HG03439 (cell line): ENCODE measurements around the gene PHACTR2.
"Not testable (repeated sequence)": the region's sequence is repeated elsewhere in the genome, so short reads cannot be mapped to it uniquely, and the experiment has no call there.

Experiments
- ATAC-seq: cut with Tn5 transposase; IDR thresholded peaks from one replicate; pipeline ENCODE4 v1.9.1; 2021; ENCODE audit warnings: mild to moderate bottlenecking, moderate library complexity; ENCODE audit not compliant: unreplicated experiment

Gene PHACTR2

DNA sequence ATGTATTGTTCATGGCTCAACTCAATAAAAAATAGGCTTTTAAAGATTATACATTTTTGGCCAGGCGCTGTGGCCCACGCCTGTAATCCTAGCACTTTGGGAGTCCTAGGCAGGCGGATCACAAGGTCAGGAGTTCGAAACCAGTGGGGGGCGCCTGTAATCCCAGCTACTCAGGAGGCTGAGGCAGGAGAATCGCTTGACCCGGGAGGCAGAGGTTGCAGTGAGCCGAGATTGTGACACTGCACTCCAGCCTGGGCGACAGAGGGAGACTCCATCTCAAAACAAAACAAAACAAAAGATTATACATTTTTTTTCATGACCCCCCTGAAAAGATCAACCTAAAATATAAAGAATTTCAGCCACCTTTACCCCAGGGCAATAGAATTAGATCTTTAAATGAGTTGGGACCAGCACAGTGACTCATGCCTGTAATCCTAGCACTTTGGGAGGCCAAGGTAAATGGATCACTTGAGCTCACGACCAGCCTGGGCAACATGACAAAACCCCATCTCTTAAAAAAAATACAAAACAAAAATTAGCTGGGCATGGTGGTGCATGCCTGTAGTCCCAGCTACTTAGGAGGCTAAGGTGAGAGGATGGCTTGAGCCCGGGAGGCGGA lies 60.4 kb downstream of the PHACTR2 start:
- ATAC-seq: not testable (repeated sequence)

GRCh38 chr6:143739341-143739851 lies 61.6 kb downstream of the PHACTR2 start:
- ATAC-seq: no peak

DNA sequence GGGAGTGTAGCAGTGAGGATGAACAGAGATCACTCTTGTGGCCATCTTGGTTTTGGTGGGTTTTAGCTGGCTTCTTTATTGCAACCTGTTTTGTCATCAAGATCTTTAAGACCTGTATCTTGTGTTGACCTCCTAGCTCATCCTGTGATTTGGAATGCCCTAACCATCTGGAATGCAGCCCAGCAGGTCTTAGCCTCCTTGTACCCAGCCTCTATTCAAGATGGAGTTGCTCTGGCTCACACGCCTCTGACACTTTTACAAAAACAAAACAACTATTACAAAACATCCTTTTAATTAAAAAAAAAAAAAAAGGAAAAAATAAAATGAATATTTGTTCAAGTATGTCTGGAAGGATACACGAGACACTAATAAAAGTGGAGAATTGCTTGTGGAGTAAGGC lies 62.4 kb downstream of the PHACTR2 start:
- no peak for ATAC-seq

DNA sequence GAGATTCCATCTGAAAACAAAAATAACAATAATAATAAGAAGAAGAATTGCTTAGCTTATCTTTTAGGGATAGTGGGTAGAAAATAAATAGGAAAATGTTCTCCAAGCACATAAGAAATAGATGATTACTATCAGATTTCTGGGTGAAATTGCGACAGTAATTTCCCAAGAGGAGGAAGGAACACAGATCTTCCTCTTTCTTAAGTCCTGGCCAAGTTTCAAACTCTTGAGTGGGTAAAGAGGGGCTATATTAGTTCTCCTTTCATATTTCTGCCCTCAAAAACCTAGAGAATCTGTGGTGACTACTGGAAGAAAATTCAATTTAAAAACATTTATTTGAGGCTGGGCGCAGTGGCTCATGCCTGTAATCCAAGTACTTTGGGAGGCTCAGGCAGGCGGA lies 63.7 kb downstream of the PHACTR2 start:
- no peak for ATAC-seq

- no peak for ATAC-seq
Measured at GRCh38 chr6:143742070-143742954, 64.5 kb downstream of the PHACTR2 start.

DNA sequence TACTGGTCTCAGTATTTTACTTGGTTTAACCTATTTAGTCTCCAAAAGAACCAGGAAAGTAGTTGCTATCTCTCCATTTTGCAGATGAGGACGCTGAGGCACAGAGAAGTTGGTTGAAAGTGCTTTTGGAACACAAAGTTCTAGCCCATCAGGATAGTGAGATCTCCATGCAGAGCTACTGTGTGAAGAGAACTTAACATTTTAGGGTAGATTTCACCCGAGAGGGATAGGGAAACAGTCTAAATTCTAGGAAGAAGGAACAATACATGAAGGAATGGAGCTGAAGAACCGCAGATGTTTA lies 65.1 kb downstream of the PHACTR2 start:
- no peak for ATAC-seq

- ATAC-seq: no peak
Measured at GRCh38 chr6:143743301-143744166, 65.8 kb downstream of the PHACTR2 start.

- no peak for ATAC-seq
Measured at GRCh38 chr6:143744551-143745165, 66.9 kb downstream of the PHACTR2 start.

DNA sequence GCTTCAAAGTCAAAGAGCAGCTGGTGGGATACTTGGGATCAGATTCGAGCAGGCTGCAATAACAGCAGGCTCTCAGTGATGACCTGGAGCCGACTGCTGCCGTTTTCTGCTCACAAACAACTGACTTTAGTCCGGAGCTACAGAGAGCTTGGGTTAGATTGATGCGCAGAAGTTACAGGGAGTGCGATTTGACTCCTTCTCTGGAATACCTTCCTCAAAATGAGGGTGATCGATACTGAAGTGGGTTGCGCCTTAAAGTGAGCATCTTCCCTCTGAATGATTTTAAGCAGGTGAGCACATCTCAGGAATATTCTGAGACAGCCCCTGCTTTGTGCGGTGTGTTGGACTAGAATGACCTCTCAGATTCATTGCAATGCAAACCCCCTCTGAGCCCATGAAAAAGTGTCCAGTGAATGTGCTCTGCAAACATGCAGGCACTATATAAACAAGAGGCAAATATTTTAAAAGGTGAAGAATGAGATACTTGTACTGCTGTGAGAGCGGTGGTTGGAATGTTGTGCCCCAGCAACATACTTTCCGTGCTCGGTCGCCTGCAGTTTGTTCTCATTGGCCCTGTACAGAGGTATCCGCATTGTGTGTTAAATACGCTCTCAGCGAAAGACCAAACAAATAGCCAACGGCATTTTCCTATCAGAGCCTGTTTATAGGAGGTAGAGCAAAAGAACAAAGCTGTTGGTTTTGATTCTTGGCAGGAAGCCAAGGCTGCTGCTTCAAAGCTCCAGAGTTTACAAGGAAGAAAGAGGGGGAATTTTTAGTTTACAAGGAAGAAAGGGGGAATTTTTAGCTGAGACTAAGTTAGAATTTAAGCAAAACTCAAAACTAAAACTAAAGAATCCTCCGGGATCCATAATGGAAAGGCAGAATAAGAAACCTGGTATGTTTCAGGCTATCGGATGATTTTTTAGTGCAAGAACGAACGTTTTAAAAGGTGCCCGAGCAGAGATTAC lies 67.7 kb downstream of the PHACTR2 start:
- no peak for ATAC-seq

DNA sequence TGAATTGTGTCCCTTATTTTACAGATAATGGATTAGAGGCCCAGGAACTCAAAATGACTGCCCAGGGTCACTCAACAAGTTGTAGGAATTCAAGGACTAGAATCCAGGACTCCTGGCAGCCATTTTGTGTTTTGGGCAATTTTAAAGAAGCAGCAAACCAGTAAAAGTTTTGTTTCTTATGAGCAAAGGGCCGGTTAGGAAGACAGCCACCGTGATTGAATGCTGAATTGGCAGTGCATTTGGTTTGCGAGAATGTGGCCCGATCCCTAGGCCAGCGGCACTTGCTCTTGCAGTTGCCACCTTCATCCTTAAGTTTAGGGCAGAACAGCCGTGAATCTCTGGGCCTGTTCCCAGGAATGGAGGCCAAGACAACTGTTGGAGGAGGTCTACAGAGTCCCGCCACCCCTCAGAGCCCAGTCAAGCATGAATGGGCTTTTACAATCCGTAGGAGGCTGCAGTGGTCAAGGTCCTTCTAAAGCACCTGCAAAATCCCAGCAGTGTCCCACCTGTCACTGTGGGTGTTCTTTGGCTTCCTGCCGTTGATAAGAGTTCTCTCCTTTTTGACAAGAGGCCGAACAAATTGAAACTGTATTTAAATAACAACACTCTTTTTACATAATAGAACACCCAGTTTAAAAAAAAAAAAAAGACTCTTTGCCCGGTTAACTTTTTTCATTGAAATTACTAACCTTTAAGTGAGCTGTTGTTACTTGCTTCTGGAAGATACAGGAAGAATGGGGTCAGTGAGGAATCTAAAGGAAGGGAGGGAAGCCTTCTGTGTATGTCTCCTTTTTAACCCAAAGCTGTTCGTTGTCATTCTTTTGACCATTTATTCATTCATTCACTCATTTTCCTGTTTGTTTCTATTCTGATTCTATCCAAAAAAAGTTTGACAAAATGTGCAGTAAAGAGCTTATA lies 68.7 kb downstream of the PHACTR2 start:
- no peak for ATAC-seq

- no peak for ATAC-seq
Measured at GRCh38 chr6:143747347-143747842, 69.6 kb downstream of the PHACTR2 start.

GRCh38 chr6:143749891-143750290 lies 72.1 kb downstream of the PHACTR2 start:
- ATAC-seq: no peak

DNA sequence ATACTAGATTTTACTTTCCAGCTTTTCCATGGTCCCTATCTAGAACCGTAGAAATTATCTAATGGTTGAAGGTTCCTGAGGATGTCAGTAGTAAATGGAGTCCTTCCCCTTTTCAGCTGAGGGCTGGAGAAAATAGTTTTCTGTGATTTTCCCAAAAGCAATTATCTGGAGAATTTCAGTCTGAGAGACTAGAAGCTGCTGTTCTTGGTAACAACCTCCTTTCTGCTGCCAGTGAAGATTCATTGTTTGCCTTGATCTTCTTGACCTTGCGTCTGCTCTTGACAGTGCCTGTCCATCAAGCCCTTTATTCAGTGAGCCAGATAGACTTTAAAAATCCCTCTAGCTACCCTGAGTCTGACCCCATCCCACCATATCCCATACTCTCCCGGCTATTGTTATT lies 73.1 kb downstream of the PHACTR2 start:
- no peak for ATAC-seq

- ATAC-seq: no peak
Measured at GRCh38 chr6:143752459-143752858, 74.7 kb downstream of the PHACTR2 start.

DNA sequence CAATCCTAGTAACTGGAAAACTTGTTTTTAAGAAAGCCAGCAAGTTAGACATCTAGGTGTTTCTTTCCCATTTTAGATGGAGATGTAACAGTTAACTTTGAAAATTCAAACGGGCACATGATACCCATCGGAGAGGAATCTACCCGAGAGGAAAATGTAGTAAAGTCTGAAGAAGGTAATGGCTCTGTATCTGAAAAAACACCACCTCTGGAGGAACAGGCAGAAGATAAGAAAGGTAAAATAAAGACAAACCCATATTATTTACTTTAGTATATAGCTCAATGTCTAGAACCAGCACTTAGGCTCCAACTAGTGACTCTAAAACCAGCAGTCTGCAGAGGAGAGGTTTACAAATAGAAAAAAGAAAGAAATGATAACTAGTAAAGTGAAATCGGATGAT lies 75.9 kb downstream of the PHACTR2 start:
- no peak for ATAC-seq

- no peak for ATAC-seq
Measured at GRCh38 chr6:143754204-143754603, 76.4 kb downstream of the PHACTR2 start.

GRCh38 chr6:143755301-143755744 lies 77.6 kb downstream of the PHACTR2 start:
- ATAC-seq: no peak

DNA sequence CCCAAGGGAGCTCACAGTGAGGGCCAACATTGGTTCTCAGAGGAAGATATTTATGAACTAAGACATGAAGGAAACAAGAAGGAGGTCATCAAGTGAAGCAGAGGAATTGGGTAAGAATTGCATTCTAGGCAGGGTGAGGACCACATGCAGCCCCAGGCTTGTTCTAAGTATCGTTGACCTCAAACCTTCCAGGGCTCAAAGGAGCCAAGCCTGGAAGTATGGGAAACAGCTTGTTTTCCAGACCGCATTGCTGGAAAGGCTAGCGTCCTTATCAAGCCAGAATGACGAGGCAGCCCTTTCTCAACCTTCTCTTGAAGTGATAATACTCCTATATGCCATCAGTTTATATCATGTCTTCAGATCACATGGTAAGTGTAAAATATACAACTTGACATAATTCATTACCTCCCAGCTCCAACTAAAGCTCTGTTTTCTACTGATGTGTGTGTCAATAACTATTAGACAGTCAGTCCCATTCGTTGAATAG lies 79.6 kb downstream of the PHACTR2 start:
- ATAC-seq: no peak
